Right ventricle myocardium superior (tissue), 1 donor: Measurements from ENCODE around the gene PF4V1. TPM values are rescaled to one million over a fixed set of nuclear protein-coding genes. Genes with fewer than 3 reads are reported as not detected.
"Not testable (repeated sequence)": the region's sequence is repeated elsewhere in the genome, so short reads cannot be mapped to it uniquely, and the experiment has no call there.

Experiments
- ATAC-seq: fragments of 200-7000 bp; cut with Tn5 transposase; one replicate; pipeline ENCODE4 v1.9.1; 2020; ENCODE audit warnings: mild to moderate bottlenecking; ENCODE audit not compliant: poor library complexity
- DNase-seq: peaks from one replicate; pipeline ENCODE4 v3.0.0-alpha.2; 2020
- intact Hi-C: fragments of 100-400 bp; cut with DNase I; formaldehyde crosslinking; loops from one replicate; pipeline ENCODE4 v1.11.2; 2022
- total RNA-seq: library from RNA; stranded (reverse); fragmentation: NEBNext Ultra II Directional; extraction: Animal tissue kit (Norgen Biotek cat#: 25700); gene quantifications from one replicate; pipeline ENCODE4 v1.2.1, GENCODE V29; 2021
- donor health status: DM: no; HTN: yes; CAD: no; lungs with severe emphysema.

The PF4V1 gene
- total RNA-seq, 1 donor from 2014 or later: not detected

- no peak for ATAC-seq
- intact Hi-C loops: no loop called here
These were observed 42.4 kb downstream of the PF4V1 start for GRCh38 chr4:73895201-73896175.

DNA sequence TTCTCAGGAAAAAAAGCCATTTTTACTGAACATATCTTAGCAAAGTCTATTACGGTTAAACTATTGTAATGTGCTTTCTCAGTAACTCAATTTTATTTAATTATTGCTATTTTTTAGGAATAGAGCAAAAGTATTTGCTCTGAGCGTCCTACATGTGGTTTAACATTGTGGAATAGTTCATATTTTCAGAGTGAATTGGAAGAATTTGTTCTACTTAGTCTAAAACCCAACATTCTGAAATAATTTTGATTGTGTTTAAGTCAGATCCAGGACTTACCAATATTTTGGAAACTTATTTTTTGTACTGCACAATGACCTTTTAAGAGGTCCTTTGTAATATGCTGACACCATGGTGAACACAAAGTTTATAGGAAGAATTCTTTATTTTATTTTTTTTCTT is 43.3 kb downstream of the PF4V1 start:
- no peak for DNase-seq
- ATAC-seq: no peak

More at GRCh38 chr4:73895201-73896175, 42.4 kb downstream of the PF4V1 start:
- no peak for DNase-seq

DNA sequence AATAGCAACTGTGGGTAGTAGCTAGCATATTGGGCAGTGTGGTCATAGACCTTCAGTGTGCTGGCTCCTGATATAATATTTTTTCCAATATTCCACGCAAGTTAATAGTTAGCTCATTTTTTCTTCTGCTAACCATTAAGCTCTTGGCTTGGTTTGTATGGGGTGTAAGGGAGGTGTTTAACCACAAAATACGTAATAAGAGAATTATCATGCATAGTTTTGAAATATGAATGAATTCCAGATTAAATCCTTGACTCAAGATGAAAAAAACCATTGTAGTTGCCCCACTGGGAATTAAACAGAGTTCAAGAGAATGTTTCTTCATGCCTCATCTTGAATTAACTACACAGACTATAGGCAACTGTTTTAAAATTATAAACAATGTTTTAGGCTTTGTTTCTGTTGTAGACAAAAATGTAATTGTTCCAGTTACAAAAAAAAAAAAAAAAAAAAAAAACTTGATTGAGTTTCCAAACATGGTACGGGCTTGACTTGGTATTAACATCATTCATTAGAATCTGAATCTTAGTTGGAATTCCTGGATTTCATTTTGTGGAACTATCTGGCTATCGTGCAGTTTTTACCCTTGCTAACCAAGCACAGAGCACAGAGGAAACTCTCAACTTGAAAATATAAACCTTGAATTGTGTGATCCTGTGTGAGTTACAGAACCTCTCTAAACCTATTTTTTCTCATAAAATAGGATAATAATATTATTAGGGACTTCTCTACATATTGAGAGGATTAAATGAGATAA is 44.5 kb downstream of the PF4V1 start:
- ATAC-seq (peak; percentile 86), DNase-seq (no peak)
- intact Hi-C loops: no loop called here

More for the DNA sequence above, 43.3 kb downstream of the PF4V1 start:
- intact Hi-C loops: no loop called here

DNA sequence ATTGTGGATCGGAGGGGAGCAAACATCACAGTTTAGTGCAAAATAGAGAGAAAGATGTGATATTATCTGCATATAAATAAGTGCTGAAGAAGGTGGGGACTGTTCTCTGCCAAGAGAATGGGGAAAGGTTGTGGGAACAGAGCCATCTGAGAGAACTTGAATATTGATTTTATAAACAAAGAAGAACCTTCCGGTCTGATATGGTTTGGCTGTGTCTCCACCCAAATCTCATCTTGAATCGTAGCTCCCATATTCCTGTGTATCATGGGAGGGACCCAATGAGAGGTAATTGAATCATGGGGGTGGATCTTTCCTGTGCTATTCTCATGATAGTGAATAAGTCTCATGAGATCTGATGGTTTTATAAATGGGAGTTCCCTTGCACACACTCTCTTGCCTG is 46.2 kb downstream of the PF4V1 start:
- intact Hi-C loops, ATAC-seq, DNase-seq: not testable (repeated sequence)

GRCh38 chr4:73901031-73901430 is 47.9 kb downstream of the PF4V1 start:
- DNase-seq: no peak
- ATAC-seq: no peak
- intact Hi-C loops: no loop called here

DNA sequence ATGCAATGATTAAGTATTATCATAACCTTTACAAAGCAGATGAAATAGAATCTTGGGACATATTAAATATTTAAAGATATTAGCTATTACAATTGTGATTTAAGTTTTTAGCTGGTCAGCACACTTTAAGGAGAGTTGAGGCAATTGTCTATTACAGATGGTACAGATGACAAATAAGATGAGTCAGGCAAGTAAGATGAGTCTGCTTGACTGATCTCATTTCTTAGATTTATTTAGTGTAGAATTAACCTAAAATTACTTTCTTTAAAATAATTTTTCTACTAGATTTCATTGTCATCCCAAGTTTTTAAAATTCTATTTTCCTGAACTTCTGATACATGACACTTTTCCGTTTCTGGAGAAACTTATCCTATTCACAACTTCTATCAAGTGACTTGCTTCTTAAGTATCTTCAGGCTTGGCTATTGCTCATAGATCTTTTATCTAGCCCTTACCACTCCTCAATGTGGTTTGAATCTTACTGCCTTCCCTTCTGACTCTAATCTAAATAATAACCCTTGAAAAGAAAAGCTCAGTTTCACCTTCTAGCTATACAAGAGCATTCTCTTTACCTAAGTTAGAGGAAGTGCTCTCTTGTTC is 49.0 kb downstream of the PF4V1 start:
- no peak for DNase-seq
- ATAC-seq: no peak
- intact Hi-C loops: no loop called here

DNA sequence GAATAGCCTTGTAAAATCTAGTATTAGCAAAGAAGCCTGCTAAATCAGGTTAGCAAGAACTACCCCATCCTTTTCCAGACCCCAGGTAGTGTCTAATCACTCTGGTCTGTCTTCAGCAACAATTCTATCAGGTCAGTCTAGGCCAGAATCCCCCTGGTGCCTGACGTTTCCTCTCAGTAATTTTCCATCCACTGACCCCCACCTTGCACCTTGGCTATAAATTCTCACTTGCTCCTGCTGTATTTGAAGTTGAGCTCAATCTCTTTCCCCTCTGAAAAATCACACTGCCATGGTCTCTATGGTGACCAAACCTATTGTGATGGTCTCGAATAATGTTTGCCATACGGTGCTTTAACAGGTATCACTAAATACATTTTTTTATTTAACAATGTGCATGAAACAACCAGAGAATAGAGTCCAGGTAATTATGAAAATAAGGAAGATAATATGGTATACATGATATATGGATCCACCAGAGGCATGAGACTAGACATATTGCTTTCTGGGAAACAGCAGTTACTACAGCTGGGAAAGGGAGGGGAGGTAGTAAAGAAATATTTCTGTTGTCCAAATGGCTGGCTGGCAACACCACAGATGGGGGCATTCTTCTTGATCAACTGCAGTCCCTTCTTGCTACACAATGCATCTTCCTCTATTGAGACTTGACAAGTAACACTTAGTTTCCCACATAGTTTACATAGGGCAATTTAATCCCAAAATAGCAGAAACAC is 49.9 kb downstream of the PF4V1 start:
- intact Hi-C loops: no loop called here
- ATAC-seq (no peak), DNase-seq (no peak)

Other genes with a start within 250 kb of the PF4V1 start
- gene RASSF6, start 232.9 kb upstream of the PF4V1 start, total RNA-seq: not detected
- gene CXCL8, start 112.7 kb upstream of the PF4V1 start, total RNA-seq: not detected
- not detected for gene CXCL6, start 16.6 kb upstream of the PF4V1 start, total RNA-seq
- gene CXCL1, start 16.1 kb downstream of the PF4V1 start, total RNA-seq: 0.81 TPM
- not detected for gene PF4, start 128.7 kb downstream of the PF4V1 start, total RNA-seq
- gene PPBP, start 134.9 kb downstream of the PF4V1 start, total RNA-seq: 0.32 TPM
- 0.11 TPM for gene CXCL5, start 145.4 kb downstream of the PF4V1 start, total RNA-seq
- 0.75 TPM for gene CXCL3, start 185.4 kb downstream of the PF4V1 start, total RNA-seq
- 7.4 TPM for gene CXCL2, start 245.9 kb downstream of the PF4V1 start, total RNA-seq